Cardiac fibroblast (primary cell): ENCODE measurements around the gene DOK5.

Source experiments
- DNase-seq, 2 donors: peaks; one replicate each; pipeline versions ENCODE4 v3.0.0 to v3.0.0-alpha.2; 2010; ENCODE audit warnings: low read depth in 2 of 2
- H3K4me3 ChIP-seq, 2 donors: replicated peaks in 1 of 2; 1 replicate in 1 of 2; 2 replicates in 1 of 2; pipeline ENCODE4 v1.5.1; 2011; ENCODE audit warnings: low read depth in 2 of 2, low read length in 2 of 2, mild to moderate bottlenecking in 2 of 2, moderate library complexity in 1 of 2
- TF ChIP-seq, protein P1 (sequence below): IDR thresholded peaks from one replicate; pipeline ENCODE4 v1.5.1; 2011; ENCODE audit warnings: low read depth, mild to moderate bottlenecking, low read length, inconsistent platforms

DOK5 gene

DNA sequence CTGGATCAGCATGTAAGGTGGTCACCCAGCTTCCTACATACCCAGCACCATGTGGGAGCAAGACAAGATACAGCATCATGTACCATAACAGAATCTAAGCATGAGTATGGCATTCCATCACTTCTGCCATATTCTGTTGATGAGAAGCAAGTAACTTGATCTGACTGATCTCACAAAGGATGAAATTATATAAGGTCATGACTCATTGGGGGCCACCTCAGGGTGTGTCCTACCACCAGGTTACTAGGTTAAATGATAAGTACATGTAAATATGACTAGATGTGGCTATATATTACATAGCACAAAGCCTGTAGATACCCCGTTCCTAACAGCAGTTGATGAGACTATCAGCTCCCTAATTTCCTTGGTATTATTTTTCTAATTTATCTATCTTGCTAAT, 213.1 kb downstream of the DOK5 start:
- no peak for DNase-seq
- no peak overlapping the region for H3K4me3 ChIP-seq
- TF ChIP-seq, protein P1, sequence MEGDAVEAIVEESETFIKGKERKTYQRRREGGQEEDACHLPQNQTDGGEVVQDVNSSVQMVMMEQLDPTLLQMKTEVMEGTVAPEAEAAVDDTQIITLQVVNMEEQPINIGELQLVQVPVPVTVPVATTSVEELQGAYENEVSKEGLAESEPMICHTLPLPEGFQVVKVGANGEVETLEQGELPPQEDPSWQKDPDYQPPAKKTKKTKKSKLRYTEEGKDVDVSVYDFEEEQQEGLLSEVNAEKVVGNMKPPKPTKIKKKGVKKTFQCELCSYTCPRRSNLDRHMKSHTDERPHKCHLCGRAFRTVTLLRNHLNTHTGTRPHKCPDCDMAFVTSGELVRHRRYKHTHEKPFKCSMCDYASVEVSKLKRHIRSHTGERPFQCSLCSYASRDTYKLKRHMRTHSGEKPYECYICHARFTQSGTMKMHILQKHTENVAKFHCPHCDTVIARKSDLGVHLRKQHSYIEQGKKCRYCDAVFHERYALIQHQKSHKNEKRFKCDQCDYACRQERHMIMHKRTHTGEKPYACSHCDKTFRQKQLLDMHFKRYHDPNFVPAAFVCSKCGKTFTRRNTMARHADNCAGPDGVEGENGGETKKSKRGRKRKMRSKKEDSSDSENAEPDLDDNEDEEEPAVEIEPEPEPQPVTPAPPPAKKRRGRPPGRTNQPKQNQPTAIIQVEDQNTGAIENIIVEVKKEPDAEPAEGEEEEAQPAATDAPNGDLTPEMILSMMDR, result no peak

DNA sequence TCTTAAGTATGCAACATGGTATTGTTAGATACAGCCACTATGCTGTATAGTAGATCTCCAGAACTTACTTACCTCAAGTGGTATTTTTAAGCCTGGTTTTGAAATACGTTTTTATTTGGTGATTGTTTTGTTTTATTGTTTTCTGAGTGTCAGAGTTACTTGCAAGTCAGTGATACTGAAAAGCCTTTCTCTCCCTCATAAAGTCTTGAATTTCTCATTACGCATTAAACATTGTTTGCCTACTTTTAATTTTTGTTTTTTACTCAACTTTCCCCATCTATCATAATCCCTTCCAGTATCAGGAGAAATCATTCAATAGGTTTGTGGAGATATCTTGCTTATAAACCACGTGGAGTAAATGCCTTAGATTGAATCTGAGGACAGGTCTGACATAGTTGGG, 214.9 kb downstream of the DOK5 start:
- no peak for DNase-seq
- TF ChIP-seq, protein P1, result no peak
- no peak overlapping the region for H3K4me3 ChIP-seq

DNA sequence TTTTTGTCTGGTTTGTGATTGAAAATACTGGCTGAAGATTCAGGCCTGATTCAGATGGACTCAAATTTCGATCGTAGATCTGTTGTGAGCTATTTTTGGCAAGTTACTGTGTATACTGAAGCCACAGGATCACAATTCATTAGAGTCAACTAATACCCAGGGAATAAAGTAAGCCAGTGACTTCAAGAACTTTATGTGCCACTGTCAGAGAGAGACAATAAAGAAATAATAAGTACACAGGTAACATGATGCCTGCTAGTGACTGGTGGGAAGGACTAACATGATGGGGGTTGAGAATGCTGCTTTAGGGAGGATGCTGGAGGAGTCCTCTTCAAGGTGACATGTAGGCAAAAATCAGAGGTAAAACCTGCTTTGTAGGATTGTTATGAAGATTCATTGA, 215.9 kb downstream of the DOK5 start:
- DNase-seq, result no peak
- TF ChIP-seq, protein P1, result no peak
- H3K4me3 ChIP-seq, result no peak overlapping the region

DNA sequence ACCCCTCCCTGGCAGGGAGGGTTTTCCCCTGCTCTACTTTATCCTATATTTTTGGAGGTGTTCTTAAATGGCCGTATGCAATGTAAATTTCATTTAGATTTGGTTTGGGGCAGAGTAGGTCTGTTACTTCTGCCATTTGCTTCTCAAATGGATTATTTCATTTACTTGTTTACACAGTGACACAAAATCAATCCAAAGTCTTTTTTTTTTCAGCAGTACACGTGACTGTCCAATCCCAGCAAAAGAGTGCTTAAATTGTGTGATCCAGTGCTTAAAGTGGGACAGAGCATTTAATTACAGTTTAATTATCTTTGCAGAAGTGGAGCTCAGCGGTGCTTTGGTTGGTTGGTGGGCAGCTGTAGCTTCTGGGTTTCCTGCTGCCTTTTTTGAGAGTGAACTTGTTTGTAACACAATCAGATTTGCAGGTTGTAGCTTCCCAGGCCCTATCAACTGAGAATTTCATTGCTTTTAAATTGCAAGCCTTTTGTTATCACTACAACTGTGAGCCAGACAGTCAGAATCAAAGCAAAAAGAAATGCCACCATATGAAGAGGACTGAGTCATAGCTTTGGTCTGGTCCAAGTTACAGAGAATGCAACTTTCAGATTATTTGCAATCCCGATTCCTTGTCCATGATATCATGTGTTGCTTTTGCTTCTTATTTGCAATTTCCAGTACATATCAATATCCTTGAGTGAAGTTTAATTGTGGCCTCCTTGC, 216.9 kb downstream of the DOK5 start:
- TF ChIP-seq, protein P1, result no peak
- no peak for DNase-seq
- H3K4me3 ChIP-seq, result no peak overlapping the region

DNA sequence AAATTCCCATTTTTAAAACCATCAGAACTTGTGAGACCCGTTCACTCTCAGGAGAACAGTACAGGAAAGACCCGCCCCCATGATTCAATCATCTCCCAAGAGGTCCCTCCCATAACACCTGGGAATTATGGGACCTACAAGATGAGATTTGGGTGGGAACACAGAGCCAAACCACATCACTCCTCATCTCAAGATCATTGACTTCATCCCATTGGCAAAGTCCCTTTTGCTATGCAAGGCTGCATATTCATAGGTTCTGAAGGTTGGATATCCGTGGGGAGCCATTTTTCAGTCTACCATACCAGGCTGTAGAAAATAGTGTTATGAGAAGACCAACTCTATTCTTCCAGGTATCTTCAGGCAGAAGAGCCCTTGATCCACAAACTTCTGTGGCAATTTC, 219.1 kb downstream of the DOK5 start:
- no peak for DNase-seq
- TF ChIP-seq, protein P1, result no peak
- H3K4me3 ChIP-seq, result no peak overlapping the region

DNA sequence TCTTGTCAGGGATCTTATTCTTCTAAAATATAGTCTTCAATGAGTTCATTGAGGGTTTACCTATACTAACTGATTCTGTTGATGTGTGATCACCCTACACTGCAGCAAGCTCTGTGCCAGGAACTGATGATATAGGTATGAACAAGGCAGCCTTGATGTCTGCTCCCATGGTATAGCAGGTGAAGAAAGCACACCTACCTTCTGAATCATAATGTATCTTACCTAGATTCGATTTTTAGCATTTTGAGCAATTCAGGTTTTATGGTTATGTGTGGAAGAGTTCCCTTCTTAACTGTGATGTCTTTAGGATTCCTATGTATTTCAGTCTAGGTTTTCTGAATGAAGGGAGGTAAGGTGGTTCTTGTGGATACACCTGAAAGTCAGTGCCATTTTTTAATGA, 223.0 kb downstream of the DOK5 start:
- TF ChIP-seq, protein P1, result no peak

More for the DNA sequence above, 223.0 kb downstream of the DOK5 start:
- no peak for DNase-seq
- H3K4me3 ChIP-seq, result no peak overlapping the region
